PC-3 (cell line): ENCODE data around the gene PCDHGA5. TPM values are rescaled to one million over a fixed set of nuclear protein-coding genes. Genes with fewer than 3 reads are reported as not detected.

Experiments
- ATAC-seq: fragments of 200-7000 bp; cut with Tn5 transposase; 2 replicates; pipeline ENCODE4 v1.9.1; 2020; ENCODE audit warnings: mild to moderate bottlenecking, moderate library complexity
- BruUV-seq: library from RNA; stranded (reverse); fragments of 400-500 nt; replicated peaks from 2 replicates; lab custom pipeline; 2021; lab: Mats Ljungman, UMichigan
- CTCF ChIA-PET: fragments of 300-600 bp; sonication (Branson Sonifier 250); formaldehyde crosslinking; loops from one replicate; lab custom pipeline; 2022; ENCODE audit warnings: antibody characterized with exemption; lab: Charles Lee
- POLR2A ChIA-PET: fragments of 300-600 bp; sonication (Branson Sonifier 250); formaldehyde crosslinking; loops from one replicate; lab custom pipeline; 2022; ENCODE audit warnings: antibody characterized with exemption; ENCODE audit not compliant: unreplicated experiment; lab: Charles Lee
- DNase-seq: peaks from one replicate; pipeline ENCODE4 v3.0.0-alpha.2; 2015
- H2AFZ ChIP-seq: fragments of 300-600 bp; sonication (generic); 2 replicates; pipeline ENCODE4 v1.6.0; 2016; ENCODE audit warnings: antibody characterized with exemption, low read length
- H3F3A ChIP-seq: fragments of 300-600 bp; sonication (generic); one replicate; pipeline ENCODE4 v1.6.0; 2017; ENCODE audit warnings: antibody characterized with exemption, low read length, control low read depth, mild to moderate bottlenecking; ENCODE audit not compliant: unreplicated experiment
- H3K27ac ChIP-seq: fragments of 300-600 bp; sonication (generic); 2 replicates; pipeline ENCODE4 v1.5.1; 2016; ENCODE audit warnings: mild to moderate bottlenecking, low read length
- H3K27me3 ChIP-seq: fragments of 300-600 bp; sonication (generic); 2 replicates; pipeline ENCODE4 v1.6.1; 2016; ENCODE audit warnings: low read length, mixed read lengths
- H3K36me3 ChIP-seq: fragments of 300-600 bp; sonication (generic); 2 replicates; pipeline ENCODE4 v1.6.1; 2016; ENCODE audit warnings: low read depth, mixed run types, low read length, mixed read lengths
- H3K4me1 ChIP-seq: fragments of 300-600 bp; sonication (generic); 2 replicates; pipeline ENCODE4 v1.5.1; 2016; ENCODE audit warnings: low read length; ENCODE audit not compliant: insufficient read depth
- H3K4me2 ChIP-seq: fragments of 300-600 bp; sonication (generic); 2 replicates; pipeline ENCODE4 v1.6.0; 2016; ENCODE audit warnings: low read length
- H3K4me3 ChIP-seq: fragments of 300-600 bp; sonication (generic); 2 replicates; pipeline ENCODE4 v1.5.1; 2016; ENCODE audit warnings: mild to moderate bottlenecking, low read length, mixed read lengths
- H3K79me2 ChIP-seq: fragments of 300-600 bp; sonication (generic); 2 replicates; pipeline ENCODE4 v1.6.1; 2017; ENCODE audit warnings: low read length, mixed read lengths
- H3K9ac ChIP-seq: fragments of 300-600 bp; sonication (generic); 2 replicates; pipeline ENCODE4 v1.6.0; 2016; ENCODE audit warnings: mild to moderate bottlenecking, low read length
- H3K9me2 ChIP-seq: fragments of 300-600 bp; sonication (generic); replicated peaks from 2 replicates; pipeline ENCODE4 v1.6.1; 2016; ENCODE audit warnings: mixed run types, low read length, mixed read lengths
- H3K9me3 ChIP-seq: fragments of 300-600 bp; sonication (generic); 2 replicates; pipeline ENCODE4 v1.6.1; 2016; ENCODE audit warnings: low read length, mixed read lengths
- H4K20me1 ChIP-seq: fragments of 300-600 bp; sonication (generic); 2 replicates; pipeline ENCODE4 v1.6.1; 2016; ENCODE audit warnings: low read length, mixed read lengths
- EZH2 ChIP-seq: fragments of 300-600 bp; sonication (generic); IDR thresholded peaks from one replicate; pipeline ENCODE4 v1.6.1; 2017; ENCODE audit warnings: antibody characterized with exemption, mild to moderate bottlenecking, low read length; ENCODE audit not compliant: unreplicated experiment
- EZH2phosphoT487 ChIP-seq: fragments of 300-600 bp; sonication (generic); IDR thresholded peaks from 2 replicates; pipeline ENCODE4 v1.6.1; 2018; ENCODE audit warnings: mild to moderate bottlenecking, antibody characterized with exemption, low read length, borderline replicate concordance
- intact Hi-C: fragments of 100-400 bp; cut with micrococcal nuclease; formaldehyde crosslinking; loops from 2 replicates; pipeline ENCODE4 v1.9.0; 2023
- total RNA-seq: library from RNA; depleted of rRNA; stranded (reverse); fragments of >200 nt; gene quantifications from 2 replicates; pipeline ENCODE4 v1.2.3, GENCODE V29; 2014
- TF ChIP-seq, protein P1 (sequence below): fragments of 300-600 bp; sonication (generic); conservative IDR thresholded peaks from 2 replicates; pipeline ENCODE4 v1.5.1; 2017; ENCODE audit warnings: antibody characterized with exemption, low read depth, mild to moderate bottlenecking, low read length

Gene PCDHGA5
- total RNA-seq, 1 experiment from 2014 or later: 0.98 TPM

DNA sequence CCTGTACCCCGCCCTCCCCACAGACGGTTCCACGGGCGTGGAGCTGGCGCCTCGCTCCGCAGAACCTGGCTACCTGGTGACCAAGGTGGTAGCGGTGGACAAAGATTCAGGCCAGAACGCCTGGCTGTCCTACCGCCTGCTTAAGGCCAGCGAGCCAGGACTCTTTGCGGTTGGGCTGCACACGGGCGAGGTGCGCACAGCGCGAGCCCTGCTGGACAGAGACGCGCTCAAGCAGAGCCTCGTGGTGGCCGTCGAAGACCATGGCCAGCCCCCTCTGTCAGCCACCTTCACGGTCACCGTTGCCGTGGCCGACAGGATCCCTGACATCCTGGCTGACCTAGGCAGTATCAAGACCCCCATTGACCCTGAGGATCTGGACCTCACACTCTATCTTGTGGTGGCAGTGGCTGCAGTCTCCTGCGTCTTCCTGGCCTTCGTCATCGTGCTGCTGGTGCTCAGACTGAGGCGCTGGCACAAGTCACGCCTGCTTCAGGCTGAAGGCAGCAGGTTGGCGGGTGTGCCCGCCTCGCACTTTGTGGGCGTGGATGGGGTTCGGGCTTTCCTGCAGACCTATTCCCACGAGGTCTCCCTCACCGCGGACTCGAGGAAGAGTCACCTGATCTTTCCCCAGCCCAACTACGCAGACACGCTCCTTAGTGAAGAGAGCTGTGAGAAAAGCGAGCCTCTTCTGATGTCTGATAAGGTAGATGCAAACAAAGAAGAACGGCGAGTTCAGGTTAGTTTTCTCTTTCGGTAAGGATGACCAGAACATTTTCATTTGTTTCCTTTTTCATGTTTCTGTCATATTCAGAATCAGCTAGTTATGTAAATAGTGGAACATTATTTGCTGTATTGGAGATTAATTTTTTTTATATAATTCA lies 2.3 kb downstream of the PCDHGA5 start:
- Histone ChIP-seq H3K79me2 (no peaks in the 10 kb centered on the region), H3K27ac (no peak overlapping the region), H2AFZ (no peak overlapping the region), H4K20me1 (no peaks in the 10 kb centered on the region), H3K9ac (no peak overlapping the region), H3K9me2 (no peaks in the 10 kb centered on the region), H3K36me3 (no peaks in the 10 kb centered on the region; the same call in 1 of the 2 replicates), H3K4me2 (no peak overlapping the region), H3K4me1 (0 out of 2 replicates have a peak, but pooled peaks cover 3% of the 10 kb centered on the region), H3K4me3 (no peak overlapping the region), H3K9me3 (no peaks in the 10 kb centered on the region; the same call in 1 of the 2 replicates), H3F3A (no peaks in the 10 kb centered on the region), H3K27me3 (no peaks in the 10 kb centered on the region)
- POLR2A ChIA-PET: no interaction called here
- intact Hi-C loops: no loop called here
- TF ChIP-seq EZH2phosphoT487: no peak
- no peak for TF ChIP-seq EZH2
- TF ChIP-seq, protein P1, sequence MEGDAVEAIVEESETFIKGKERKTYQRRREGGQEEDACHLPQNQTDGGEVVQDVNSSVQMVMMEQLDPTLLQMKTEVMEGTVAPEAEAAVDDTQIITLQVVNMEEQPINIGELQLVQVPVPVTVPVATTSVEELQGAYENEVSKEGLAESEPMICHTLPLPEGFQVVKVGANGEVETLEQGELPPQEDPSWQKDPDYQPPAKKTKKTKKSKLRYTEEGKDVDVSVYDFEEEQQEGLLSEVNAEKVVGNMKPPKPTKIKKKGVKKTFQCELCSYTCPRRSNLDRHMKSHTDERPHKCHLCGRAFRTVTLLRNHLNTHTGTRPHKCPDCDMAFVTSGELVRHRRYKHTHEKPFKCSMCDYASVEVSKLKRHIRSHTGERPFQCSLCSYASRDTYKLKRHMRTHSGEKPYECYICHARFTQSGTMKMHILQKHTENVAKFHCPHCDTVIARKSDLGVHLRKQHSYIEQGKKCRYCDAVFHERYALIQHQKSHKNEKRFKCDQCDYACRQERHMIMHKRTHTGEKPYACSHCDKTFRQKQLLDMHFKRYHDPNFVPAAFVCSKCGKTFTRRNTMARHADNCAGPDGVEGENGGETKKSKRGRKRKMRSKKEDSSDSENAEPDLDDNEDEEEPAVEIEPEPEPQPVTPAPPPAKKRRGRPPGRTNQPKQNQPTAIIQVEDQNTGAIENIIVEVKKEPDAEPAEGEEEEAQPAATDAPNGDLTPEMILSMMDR: no peak
- no peak for ATAC-seq
- no TSS peak for BruUV-seq
- no peak for DNase-seq
- CTCF ChIA-PET: no interaction called here

- no TSS peak for BruUV-seq
- Histone ChIP-seq H4K20me1 (no peaks in the 10 kb centered on the region), H3F3A (no peaks in the 10 kb centered on the region), H3K27ac (no peak within 1 kb of the TSS), H3K9me2 (no peaks in the 10 kb centered on the region), H3K36me3 (no peaks in the 10 kb centered on the region; the same call in 1 of the 2 replicates), H3K4me3 (no peak within 1 kb of the TSS), H3K9me3 (no peaks in the 10 kb centered on the region), H3K27me3 (no peaks in the 10 kb centered on the region), H2AFZ (no peak within 1 kb of the TSS), H3K9ac (no peak within 1 kb of the TSS), H3K4me1 (no peaks in the 10 kb centered on the region), H3K79me2 (no peaks in the 10 kb centered on the region), H3K4me2 (no peak within 1 kb of the TSS)
- ChIA-PET POLR2A (no interaction called here), CTCF (no interaction called here)
- ATAC-seq (no peak), DNase-seq (no peak)
- TF ChIP-seq EZH2phosphoT487 (no peak), EZH2 (no peak)
- TF ChIP-seq, protein P1: no peak
- intact Hi-C loops: no loop called here
These were observed 6.3 kb downstream of the PCDHGA5 start, which contains the start of gene PCDHGB3 for GRCh38 chr5:141369994-141370848. Gene PCDHGB3 (plus strand): TSS chr5:141370242. CDS start chr5:141370395, 153 bp downstream.
